Ovary (tissue), 9 donors: Measurements from ENCODE around the gene ZNF408. TPM values are rescaled to one million over a fixed set of nuclear protein-coding genes. Genes with fewer than 3 reads are reported as not detected.
"Not testable (repeated sequence)": the region's sequence is repeated elsewhere in the genome, so short reads cannot be mapped to it uniquely, and the experiment has no call there.

Source experiments
- DNase-seq, 5 donors: peaks; one replicate each; pipeline ENCODE4 v3.0.0-alpha.2; 2019 to 2020
- H3K27ac ChIP-seq, 2 donors: fragments of 200-600 bp; one replicate each; pipeline versions ENCODE4 v1.5.1 to v1.8.0; 2019 to 2022
- H3K27me3 ChIP-seq: fragments of 200-600 bp; one replicate; pipeline ENCODE4 v1.8.0; 2022
- H3K36me3 ChIP-seq: fragments of 200-600 bp; sonication (generic); one replicate; pipeline ENCODE4 v1.5.1; 2019
- H3K4me1 ChIP-seq: one replicate; pipeline ENCODE4 v1.8.1; 2013; ENCODE audit warnings: mild to moderate bottlenecking, moderate library complexity; ENCODE audit not compliant: insufficient read depth
- H3K4me3 ChIP-seq: fragments of 200-600 bp; sonication (generic); one replicate; pipeline ENCODE4 v1.5.1; 2017
- H3K9me3 ChIP-seq, 2 donors: fragments of 200-600 bp in 1 of 2; sonication (generic) in 1 of 2; one replicate each; pipeline versions ENCODE4 v1.5.1 to v1.8.1; 2013 to 2019; ENCODE audit warnings: mild to moderate bottlenecking in 1 of 2, moderate library complexity in 1 of 2
- EP300 ChIP-seq: sonication (generic); formaldehyde crosslinking; IDR thresholded peaks from one replicate; pipeline ENCODE4 v1.6.1; 2017; ENCODE audit warnings: antibody characterized with exemption
- POLR2A ChIP-seq: fragments of 450-650 bp; IDR thresholded peaks from one replicate; pipeline ENCODE4 v1.6.1; 2017; ENCODE audit warnings: antibody characterized with exemption, mild to moderate bottlenecking, moderate library complexity
- WGBS, 3 donors: extraction: QIAGEN DNeasy Blood & Tissue Kit in 1 of 3; methylation state at CpG; one replicate each; pipeline versions ENCODE4 v1.1.5 to v1.1.7; 2013 to 2017; 5-methylcytosine and 5-hydroxymethylcytosine counted together
- intact Hi-C, 4 donors: fragments of 100-400 bp; cut with DNase I; formaldehyde crosslinking; loops; one replicate each; pipeline versions ENCODE4 v1.11.0 to v1.15.1; 2022 to 2023
- polyA plus RNA-seq, 2 donors: library from polyadenylated mRNA; stranded (reverse); fragments of 200-250 nt in 1 of 2; fragments of 350-450 nt in 1 of 2; fragmentation: Illumina TruSeq in 1 of 2; extraction: RNeasy Lipid Tissue Mini Kit (QIAGEN cat#74804) in 1 of 2; gene quantifications; one replicate each; pipeline ENCODE4 v1.2.3, GENCODE V29; 2013 to 2014
- total RNA-seq, 7 donors: library from RNA; depleted of rRNA in 2 of 7; stranded (reverse); fragments of >200 nt in 2 of 7; fragmentation: NEBNext Ultra II Directional in 3 of 7; extraction: Animal tissue kit (Norgen Biotek cat#: 25700) in 3 of 7; gene quantifications; one replicate each; pipeline versions ENCODE4 v1.1.0 to v1.2.4, GENCODE V29; 2016 to 2023
- TF ChIP-seq, protein P1 (sequence below), 3 donors: fragments of 450-650 bp in 2 of 3; fragments of 200-600 bp in 1 of 3; IDR thresholded peaks; one replicate each; pipeline versions ENCODE4 v1.5.1 to v1.8.0; 2016 to 2022; ENCODE audit warnings: antibody characterized with exemption in 3 of 3, mild to moderate bottlenecking in 1 of 3
- donor health status: DM: no; HTN: no; CAD: no; lungs with moderate emphysema.
- donor health status: DM: no; HTN: no; CAD: no.
- donor health status: Bipolar disorder and iron deficiency.
- donor health status: DM: yes; HTN: yes; CAD: no.
- donor health status: DM: no; HTN: no; CAD: no.
- donor health status: DM: yes; HTN: yes; CAD: no.

Gene ZNF408
- total and polyA plus RNA-seq, 9 donors: 1.4 to 11.6 (median 7.8) TPM

GRCh38 chr11:46711303-46711702 is 10.5 kb downstream of the ZNF408 start:
- H3K27me3 ChIP-seq: no peaks in the 10 kb centered on the region
- WGBS, 3 donors: 35 to 38% (median 36%) methylated on average over 5 of the region's 5 CpGs
- DNase-seq: peak in 1 of 5 donors; percentile 44
- H3K27ac ChIP-seq: peak overlapping the region; percentile 56 to 63
- H3K4me3 ChIP-seq: no peak overlapping the region
- TF ChIP-seq EP300 (no peak), POLR2A (no peak)
- TF ChIP-seq, protein P1, sequence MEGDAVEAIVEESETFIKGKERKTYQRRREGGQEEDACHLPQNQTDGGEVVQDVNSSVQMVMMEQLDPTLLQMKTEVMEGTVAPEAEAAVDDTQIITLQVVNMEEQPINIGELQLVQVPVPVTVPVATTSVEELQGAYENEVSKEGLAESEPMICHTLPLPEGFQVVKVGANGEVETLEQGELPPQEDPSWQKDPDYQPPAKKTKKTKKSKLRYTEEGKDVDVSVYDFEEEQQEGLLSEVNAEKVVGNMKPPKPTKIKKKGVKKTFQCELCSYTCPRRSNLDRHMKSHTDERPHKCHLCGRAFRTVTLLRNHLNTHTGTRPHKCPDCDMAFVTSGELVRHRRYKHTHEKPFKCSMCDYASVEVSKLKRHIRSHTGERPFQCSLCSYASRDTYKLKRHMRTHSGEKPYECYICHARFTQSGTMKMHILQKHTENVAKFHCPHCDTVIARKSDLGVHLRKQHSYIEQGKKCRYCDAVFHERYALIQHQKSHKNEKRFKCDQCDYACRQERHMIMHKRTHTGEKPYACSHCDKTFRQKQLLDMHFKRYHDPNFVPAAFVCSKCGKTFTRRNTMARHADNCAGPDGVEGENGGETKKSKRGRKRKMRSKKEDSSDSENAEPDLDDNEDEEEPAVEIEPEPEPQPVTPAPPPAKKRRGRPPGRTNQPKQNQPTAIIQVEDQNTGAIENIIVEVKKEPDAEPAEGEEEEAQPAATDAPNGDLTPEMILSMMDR (IDR thresholded peaks at IDR 0.05): no peak
- intact Hi-C loops: no loop called here
- no peaks in the 10 kb centered on the region for H3K36me3 ChIP-seq
- H3K4me1 ChIP-seq: peaks cover 8% of the 10 kb centered on the region
- H3K9me3 ChIP-seq: no peaks in the 10 kb centered on the region

DNA sequence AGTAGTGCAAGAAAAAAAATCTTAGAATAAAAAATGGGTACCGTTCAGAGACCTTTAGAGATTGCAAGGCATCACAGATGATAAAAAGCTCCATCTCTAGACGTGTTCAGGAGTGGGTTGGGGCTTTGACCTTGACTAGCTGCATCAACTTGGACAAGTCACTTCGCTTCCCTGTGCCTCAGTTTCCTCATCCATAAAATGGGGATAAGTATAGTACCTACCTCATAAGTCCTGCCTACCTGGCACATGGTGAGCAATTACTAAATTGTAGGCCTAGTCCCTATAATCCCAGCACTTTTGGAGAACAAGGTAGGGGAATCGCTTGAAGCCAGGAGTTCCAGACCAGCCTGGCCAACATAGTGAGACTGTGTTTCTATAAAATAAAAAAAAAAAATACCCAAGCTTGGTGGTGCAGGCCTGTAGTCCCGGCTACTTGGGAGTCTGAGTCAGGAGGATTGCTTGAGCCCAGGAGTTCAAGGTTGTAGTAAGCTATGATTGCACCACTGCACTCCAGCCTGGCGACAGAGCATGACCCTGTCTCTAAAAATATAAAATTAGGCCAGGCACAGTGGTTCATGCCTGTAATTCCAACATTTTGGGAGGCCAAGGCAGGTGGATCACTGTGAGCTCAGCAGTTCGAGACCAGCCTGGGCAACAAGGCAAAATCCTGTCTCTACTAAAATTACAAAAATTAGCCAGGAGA is 12.2 kb downstream of the ZNF408 start:
- peaks cover 8% of the 10 kb centered on the region for H3K4me1 ChIP-seq
- no peaks in the 10 kb centered on the region for H3K9me3 ChIP-seq
- no peaks in the 10 kb centered on the region for H3K27me3 ChIP-seq
- no peaks in the 10 kb centered on the region for H3K36me3 ChIP-seq
- no peak for DNase-seq
- intact Hi-C loops: no loop called here
- H3K4me3 ChIP-seq: no peak overlapping the region
- H3K27ac ChIP-seq: no peak overlapping the region
- WGBS, 3 donors: 69 to 80% (median 77%) methylated on average over 7 of the region's 7 CpGs
- TF ChIP-seq POLR2A: no peak
- TF ChIP-seq, protein P1 (IDR thresholded peaks at IDR 0.05): no peak
- no peak for TF ChIP-seq EP300

GRCh38 chr11:46717825-46718154 is 17.0 kb downstream of the ZNF408 start:
- H3K36me3 ChIP-seq, H3K27me3 ChIP-seq, H3K9me3 ChIP-seq, H3K4me1 ChIP-seq, H3K27ac ChIP-seq, DNase-seq, intact Hi-C loops, H3K4me3 ChIP-seq: not testable (repeated sequence)
- WGBS, 3 donors: 95 to 100% (median 98%) methylated on average over 2 of the region's 2 CpGs

GRCh38 chr11:46718155-46719019 is 17.6 kb downstream of the ZNF408 start:
- intact Hi-C loops: no loop called here
- Histone ChIP-seq H3K36me3 (no peaks in the 10 kb centered on the region), H3K4me3 (no peak overlapping the region), H3K27me3 (no peaks in the 10 kb centered on the region), H3K4me1 (peaks cover 1% of the 10 kb centered on the region), H3K27ac (no peak overlapping the region), H3K9me3 (no peaks in the 10 kb centered on the region)
- 83 to 88% (median 86%) methylated on average over 11 of the region's 11 CpGs for WGBS, 3 donors
- DNase-seq: no peak
- TF ChIP-seq, protein P1 (IDR thresholded peaks at IDR 0.05): no peak
- TF ChIP-seq EP300 (no peak), POLR2A (no peak)
